Kidney epithelial cell (primary cell): ENCODE results near the gene CLEC2A. TPM values are rescaled to one million over a fixed set of nuclear protein-coding genes. Genes with fewer than 3 reads are reported as not detected.
"Not testable (repeated sequence)": the region's sequence is repeated elsewhere in the genome, so short reads cannot be mapped to it uniquely, and the experiment has no call there.

ENCODE experiments used
- DNase-seq: peaks from one replicate; pipeline ENCODE4 v3.0.0-alpha.2; 2010; ENCODE audit warnings: low read depth
- H3K27me3 ChIP-seq: 2 replicates; pipeline ENCODE4 v1.6.0; 2011; ENCODE audit warnings: low read length; ENCODE audit not compliant: control insufficient read depth, insufficient read depth
- H3K36me3 ChIP-seq: 2 replicates; pipeline ENCODE4 v1.5.1; 2011; ENCODE audit warnings: low read length; ENCODE audit not compliant: control insufficient read depth, insufficient read depth
- H3K4me3 ChIP-seq: 2 replicates; pipeline ENCODE4 v1.5.1; 2011; ENCODE audit warnings: low read depth, mild to moderate bottlenecking, control low read depth, low read length
- CTCF ChIP-seq: IDR thresholded peaks from 2 replicates; pipeline ENCODE4 v1.5.1; 2011; ENCODE audit warnings: mild to moderate bottlenecking, moderate library complexity, low read length, control low read depth, inconsistent platforms; ENCODE audit not compliant: insufficient read depth, poor library complexity, severe bottlenecking
- total RNA-seq: library from RNA; depleted of rRNA; stranded (reverse); fragments of >200 nt; gene quantifications from 2 replicates; pipeline ENCODE4 v1.2.3, GENCODE V29; 2015

CLEC2A gene
- total RNA-seq, 1 donor from 2014 or later, result not detected

- no peak overlapping the region for H3K4me3 ChIP-seq
- H3K27me3 ChIP-seq, result no peaks in the 10 kb centered on the region
- no peaks in the 10 kb centered on the region for H3K36me3 ChIP-seq
- DNase-seq, result no peak
- no peak for TF ChIP-seq CTCF
Measured at GRCh38 chr12:9888665-9889273, 43.4 kb downstream of the CLEC2A start.

- H3K36me3 ChIP-seq, result no peaks in the 10 kb centered on the region
- TF ChIP-seq CTCF, result no peak
- no peaks in the 10 kb centered on the region for H3K27me3 ChIP-seq
- no peak for DNase-seq
- no peak overlapping the region for H3K4me3 ChIP-seq
Measured at GRCh38 chr12:9883175-9883574, 49.0 kb downstream of the CLEC2A start.

GRCh38 chr12:9881988-9882387 lies 50.2 kb downstream of the CLEC2A start:
- Histone ChIP-seq H3K36me3 (no peaks in the 10 kb centered on the region), H3K4me3 (no peak overlapping the region), H3K27me3 (no peaks in the 10 kb centered on the region)
- DNase-seq, result no peak
- TF ChIP-seq CTCF, result no peak

- TF ChIP-seq CTCF, result no peak
- H3K36me3 ChIP-seq, result no peaks in the 10 kb centered on the region
- no peak for DNase-seq
- H3K4me3 ChIP-seq, result no peak within 1 kb of the TSS
- H3K27me3 ChIP-seq, result no peaks in the 10 kb centered on the region
Measured at GRCh38 chr12:9881246-9881645, 50.9 kb downstream of the CLEC2A start, which contains the start of gene KLRF2. KLRF2 (plus strand) TSS chr12:9881489; CDS start chr12:9881596, 107 bp downstream.

GRCh38 chr12:9880532-9881078 lies 51.6 kb downstream of the CLEC2A start:
- Histone ChIP-seq H3K27me3 (no peaks in the 10 kb centered on the region), H3K36me3 (no peaks in the 10 kb centered on the region), H3K4me3 (no peak overlapping the region)
- no peak for DNase-seq
- no peak for TF ChIP-seq CTCF

- H3K27me3 ChIP-seq, result not testable (repeated sequence)
Measured at GRCh38 chr12:9876120-9876519, 56.0 kb downstream of the CLEC2A start.

More at GRCh38 chr12:9876120-9876519, 56.0 kb downstream of the CLEC2A start:
- not testable (repeated sequence) for H3K36me3 ChIP-seq, H3K4me3 ChIP-seq, DNase-seq
